HG03571 (cell line): ENCODE measurements around the gene XYLB.
"Not testable (repeated sequence)": the region's sequence is repeated elsewhere in the genome, so short reads cannot be mapped to it uniquely, and the experiment has no call there.

ENCODE experiments used
- ATAC-seq: cut with Tn5 transposase; IDR thresholded peaks from one replicate; pipeline ENCODE4 v1.9.1; 2021; ENCODE audit not compliant: unreplicated experiment

The XYLB gene

GRCh38 chr3:38346587-38347410 is at the start of gene XYLB:
XYLB (plus strand) TSS chr3:38346785; CDS start chr3:38346869, 84 bp downstream.
- peak; percentile 98 for ATAC-seq

GRCh38 chr3:38297053-38297452 is 49.5 kb upstream of the XYLB start:
- not testable (repeated sequence) for ATAC-seq

- ATAC-seq, result no peak
Observed at GRCh38 chr3:38297537-38297936, 49.0 kb upstream of the XYLB start.

- no peak for ATAC-seq
Observed at GRCh38 chr3:38297947-38298711, 48.5 kb upstream of the XYLB start.

- no peak for ATAC-seq
Observed at GRCh38 chr3:38306941-38307340, 39.6 kb upstream of the XYLB start.

GRCh38 chr3:38307599-38307998 is 39.0 kb upstream of the XYLB start:
- no peak for ATAC-seq

- ATAC-seq, result no peak
Observed at GRCh38 chr3:38308456-38308855, 38.1 kb upstream of the XYLB start.

GRCh38 chr3:38311476-38311875 is 35.1 kb upstream of the XYLB start:
- ATAC-seq, result no peak

GRCh38 chr3:38311941-38312340 is 34.6 kb upstream of the XYLB start:
- no peak for ATAC-seq

GRCh38 chr3:38312356-38312755 is 34.2 kb upstream of the XYLB start:
- no peak for ATAC-seq

- ATAC-seq, result no peak
Observed at GRCh38 chr3:38313263-38313662, 33.3 kb upstream of the XYLB start.

- ATAC-seq, result no peak
Observed at GRCh38 chr3:38313695-38314094, 32.9 kb upstream of the XYLB start.

GRCh38 chr3:38314112-38314763 is 32.3 kb upstream of the XYLB start:
- no peak for ATAC-seq

GRCh38 chr3:38314764-38315487 is 31.7 kb upstream of the XYLB start:
- ATAC-seq, result no peak

GRCh38 chr3:38315488-38316230 is 30.9 kb upstream of the XYLB start:
- no peak for ATAC-seq

GRCh38 chr3:38316356-38317191 is 30.0 kb upstream of the XYLB start:
- no peak for ATAC-seq

- ATAC-seq, result no peak
Observed at GRCh38 chr3:38317192-38317759, 29.3 kb upstream of the XYLB start.

GRCh38 chr3:38318766-38319671 is 27.6 kb upstream of the XYLB start:
- ATAC-seq, result no peak
